GM19372 (cell line): Measurements from ENCODE around the gene TMEM87A.
"Not testable (repeated sequence)": the region's sequence is repeated elsewhere in the genome, so short reads cannot be mapped to it uniquely, and the experiment has no call there.

Experiments
- ATAC-seq: cut with Tn5 transposase; IDR thresholded peaks from one replicate; pipeline ENCODE4 v1.9.1; 2021; ENCODE audit warnings: mild to moderate bottlenecking, low read depth, moderate library complexity; ENCODE audit not compliant: unreplicated experiment

Gene TMEM87A

GRCh38 chr15:42272939-42273899 is at the start of gene TMEM87A, which contains the start of gene GANC:
Gene TMEM87A (minus strand): TSS chr15:42273433. CDS start chr15:42273398, 35 bp downstream.
Gene GANC (plus strand): TSS chr15:42273201. CDS start chr15:42274482, 1,281 bp downstream.
- peak; percentile 96 for ATAC-seq

- ATAC-seq: no peak
These were observed 46.0 kb upstream of the TMEM87A start for GRCh38 chr15:42319206-42319605.

- not testable (repeated sequence) for ATAC-seq
These were observed 43.1 kb upstream of the TMEM87A start for GRCh38 chr15:42316282-42316805.

GRCh38 chr15:42315521-42315920 is 42.3 kb upstream of the TMEM87A start:
- ATAC-seq: no peak

GRCh38 chr15:42314818-42315217 is 41.6 kb upstream of the TMEM87A start:
- ATAC-seq: no peak

- no peak for ATAC-seq
These were observed 40.2 kb upstream of the TMEM87A start for GRCh38 chr15:42313463-42313862.

GRCh38 chr15:42306681-42307080 is 33.4 kb upstream of the TMEM87A start:
- ATAC-seq: no peak

- ATAC-seq: not testable (repeated sequence)
These were observed 27.8 kb upstream of the TMEM87A start for GRCh38 chr15:42301004-42301403.

GRCh38 chr15:42289166-42289565 is 15.9 kb upstream of the TMEM87A start:
- no peak for ATAC-seq

GRCh38 chr15:42287931-42288330 is 14.7 kb upstream of the TMEM87A start:
- no peak for ATAC-seq

- no peak for ATAC-seq
These were observed 13.3 kb upstream of the TMEM87A start for GRCh38 chr15:42286445-42287029.

GRCh38 chr15:42285034-42285433 is 11.8 kb upstream of the TMEM87A start:
- ATAC-seq: no peak

GRCh38 chr15:42284551-42284950 is 11.3 kb upstream of the TMEM87A start:
- no peak for ATAC-seq

GRCh38 chr15:42283671-42284070 is 10.4 kb upstream of the TMEM87A start:
- ATAC-seq: no peak

- ATAC-seq: no peak
These were observed 9.7 kb upstream of the TMEM87A start for GRCh38 chr15:42282926-42283325.

GRCh38 chr15:42282344-42282743 is 9.1 kb upstream of the TMEM87A start:
- no peak for ATAC-seq

GRCh38 chr15:42279234-42279723 is 6.0 kb upstream of the TMEM87A start:
- ATAC-seq: no peak

- no peak for ATAC-seq
These were observed 3.5 kb upstream of the TMEM87A start for GRCh38 chr15:42276762-42277161.

GRCh38 chr15:42275780-42276391 is 2.7 kb upstream of the TMEM87A start:
- ATAC-seq: no peak

GRCh38 chr15:42274702-42274989 is 1.4 kb upstream of the TMEM87A start:
- ATAC-seq: no peak
